H1 (cell line): Measurements from ENCODE around the gene TIMM10B. TPM values are rescaled to one million over a fixed set of nuclear protein-coding genes. Genes with fewer than 3 reads are reported as not detected.

Source experiments
- CTCF ChIP-seq, 3 experiments: IDR thresholded peaks; 1 replicate in 2 of 3; 2 replicates in 1 of 3; pipeline versions ENCODE4 v1.5.1 to v1.6.1; 2011; ENCODE audit warnings: low read length in 3 of 3, mild to moderate bottlenecking in 3 of 3, inconsistent platforms in 2 of 3, low read depth in 1 of 3, moderate library complexity in 1 of 3; ENCODE audit not compliant: insufficient read depth in 1 of 3; ENCODE audit errors: control extremely low read depth in 1 of 3
- KDM4A ChIP-seq: IDR thresholded peaks from one replicate; pipeline ENCODE4 v1.7.1; 2012; ENCODE audit warnings: low read depth, mild to moderate bottlenecking, moderate library complexity, low read length, inconsistent platforms; ENCODE audit not compliant: severe bottlenecking
- NRF1 ChIP-seq: IDR thresholded peaks from 2 replicates; pipeline ENCODE4 v1.6.1; 2011; ENCODE audit warnings: mild to moderate bottlenecking, low read depth, low read length, improper control_type of control experiment
- polyA plus RNA-seq, 7 experiments: library from polyadenylated mRNA; depleted of rRNA in 3 of 7; stranded (reverse) in 5 of 7; unstranded in 2 of 7; fragments of >200 nt in 5 of 7; fragments of 200-250 nt in 2 of 7; gene quantifications; 1 replicate in 5 of 7; 2 replicates in 1 of 7; 4 replicates in 1 of 7; pipeline versions ENCODE4 v1.2.1 to v1.2.3, GENCODE V29; 2011 to 2013; ENCODE audit warnings: missing spikeins in 2 of 7, mixed read lengths in 2 of 7
- total RNA-seq: library from RNA; stranded (reverse); fragmentation: NEBNext Ultra II Directional; extraction: Animal tissue kit (Norgen Biotek cat#: 25700); gene quantifications from 2 replicates; pipeline ENCODE4 v1.2.1, GENCODE V29; 2021

TIMM10B gene
- total and polyA plus RNA-seq, 2 of the 8 experiments (the other 6 are each of a cell fraction or from before 2014, with no cell fraction given): 38.2 to 47.8 TPM

GRCh38 chr11:6469599-6469998, 11.7 kb upstream of the TIMM10B start (continued):
- no peak for TF ChIP-seq CTCF (IDR thresholded peaks at IDR 0.05; ENCODE audit: control extremely low read depth in 1 of 3, insufficient read depth in 1 of 3, low read depth in 1 of 3, low read length in 3 of 3)
- TF ChIP-seq KDM4A: no peak
- no peak for TF ChIP-seq NRF1
